Transverse colon (tissue), 4 donors: ENCODE data around the gene LY86.

Source experiments
- CTCF ChIP-seq, 5 experiments: fragments of 200-600 bp in 3 of 5; fragments of 450-650 bp in 2 of 5; sonication (generic) in 3 of 5; IDR thresholded peaks; 1 replicate in 2 of 5; 2 replicates in 3 of 5; pipeline ENCODE4 v1.5.1; 2016 to 2017; ENCODE audit warnings: antibody characterized with exemption in 5 of 5, inconsistent platforms in 3 of 5, mild to moderate bottlenecking in 2 of 5, moderate library complexity in 1 of 5
- POLR2A ChIP-seq: fragments of 450-650 bp; IDR thresholded peaks from one replicate; pipeline ENCODE4 v1.6.1; 2016; ENCODE audit warnings: antibody characterized with exemption, mild to moderate bottlenecking, moderate library complexity
- POLR2AphosphoS5 ChIP-seq, 3 donors: sonication (generic); formaldehyde crosslinking; IDR thresholded peaks; one replicate each; pipeline ENCODE4 v1.6.1; 2016; ENCODE audit warnings: antibody characterized with exemption in 3 of 3

GRCh38 chr6:6665555-6666243 is 77.2 kb downstream of the LY86 start:
- no peak for TF ChIP-seq POLR2A
- TF ChIP-seq CTCF (IDR thresholded peaks at IDR 0.05), result no peak
- TF ChIP-seq POLR2AphosphoS5 (IDR thresholded peaks at IDR 0.05), result no peak
